Esophagus muscularis mucosa (tissue), 4 donors: Measurements from ENCODE around the gene TVP23A.

ENCODE experiments used
- CTCF ChIP-seq, 3 experiments: fragments of 200-600 bp in 2 of 3; fragments of 450-650 bp in 1 of 3; sonication (generic) in 2 of 3; IDR thresholded peaks; one replicate each; pipeline ENCODE4 v1.5.1; 2017 to 2019; ENCODE audit warnings: antibody characterized with exemption in 3 of 3, mild to moderate bottlenecking in 2 of 3, moderate library complexity in 1 of 3
- EP300 ChIP-seq: sonication (generic); formaldehyde crosslinking; IDR thresholded peaks from one replicate; pipeline ENCODE4 v1.6.1; 2017; ENCODE audit warnings: antibody characterized with exemption
- POLR2A ChIP-seq: fragments of 450-650 bp; IDR thresholded peaks from one replicate; pipeline ENCODE4 v1.6.1; 2017; ENCODE audit warnings: antibody characterized with exemption, moderate library complexity, mild to moderate bottlenecking, low read depth
- POLR2AphosphoS5 ChIP-seq, 2 donors: sonication (generic); formaldehyde crosslinking; IDR thresholded peaks; one replicate each; pipeline ENCODE4 v1.6.1; 2017; ENCODE audit warnings: antibody characterized with exemption in 2 of 2

GRCh38 chr16:10744370-10745030 lies 74.1 kb downstream of the TVP23A start:
- TF ChIP-seq CTCF (IDR thresholded peaks at IDR 0.05) (no peak), POLR2AphosphoS5 (IDR thresholded peaks at IDR 0.05) (no peak), EP300 (no peak), POLR2A (no peak)
